ENCODE measurements around the gene PCNX1.
"Not testable (repeated sequence)": the region's sequence is repeated elsewhere in the genome, so short reads cannot be mapped to it uniquely, and the experiment has no call there.

The PCNX1 gene

GRCh38 chr14:70907176-70907995, at the start of gene PCNX1:
Gene PCNX1, plus strand, starts transcription at chr14:70907459. Its CDS starts 392 bp downstream, at chr14:70907851.
- peak; percentile 90 for DNase-seq (ENCODE audit: low read depth, low spot score)

GRCh38 chr14:70857496-70857890, 49.8 kb upstream of the PCNX1 start:
- no peak for DNase-seq (ENCODE audit: low read depth, low spot score)

- no peak for DNase-seq (ENCODE audit: low read depth, low spot score)
Observed at GRCh38 chr14:70858641-70859040, 48.6 kb upstream of the PCNX1 start.

GRCh38 chr14:70866992-70867391, 40.3 kb upstream of the PCNX1 start:
- DNase-seq (ENCODE audit: low read depth, low spot score), result not testable (repeated sequence)

GRCh38 chr14:70871001-70871400, 36.3 kb upstream of the PCNX1 start:
- no peak for DNase-seq (ENCODE audit: low read depth, low spot score)

GRCh38 chr14:70871863-70872677, 35.2 kb upstream of the PCNX1 start:
- DNase-seq (ENCODE audit: low read depth, low spot score), result no peak

- DNase-seq (ENCODE audit: low read depth, low spot score), result no peak
Observed at GRCh38 chr14:70872678-70873020, 34.6 kb upstream of the PCNX1 start.

- no peak for DNase-seq (ENCODE audit: low read depth, low spot score)
Observed at GRCh38 chr14:70873627-70874026, 33.6 kb upstream of the PCNX1 start.

GRCh38 chr14:70875811-70876460, 31.3 kb upstream of the PCNX1 start:
- DNase-seq (ENCODE audit: low read depth, low spot score), result peak; percentile 28

- no peak for DNase-seq (ENCODE audit: low read depth, low spot score)
Observed at GRCh38 chr14:70879448-70879847, 27.8 kb upstream of the PCNX1 start.

GRCh38 chr14:70880888-70881287, 26.4 kb upstream of the PCNX1 start:
- DNase-seq (ENCODE audit: low read depth, low spot score), result not testable (repeated sequence)

- no peak for DNase-seq (ENCODE audit: low read depth, low spot score)
Observed at GRCh38 chr14:70881549-70882177, 25.6 kb upstream of the PCNX1 start.

- DNase-seq (ENCODE audit: low read depth, low spot score), result no peak
Observed at GRCh38 chr14:70882776-70883492, 24.3 kb upstream of the PCNX1 start.

- no peak for DNase-seq (ENCODE audit: low read depth, low spot score)
Observed at GRCh38 chr14:70884595-70885342, 22.5 kb upstream of the PCNX1 start.

GRCh38 chr14:70885343-70886022, 21.8 kb upstream of the PCNX1 start:
- no peak for DNase-seq (ENCODE audit: low read depth, low spot score)

- DNase-seq (ENCODE audit: low read depth, low spot score), result no peak
Observed at GRCh38 chr14:70886421-70887206, 20.6 kb upstream of the PCNX1 start.

- no peak for DNase-seq (ENCODE audit: low read depth, low spot score)
Observed at GRCh38 chr14:70887207-70887681, 20.0 kb upstream of the PCNX1 start.

GRCh38 chr14:70887737-70888499, 19.3 kb upstream of the PCNX1 start:
- no peak for DNase-seq (ENCODE audit: low read depth, low spot score)
